ENCODE measurements around the gene CLGN.

DNA sequence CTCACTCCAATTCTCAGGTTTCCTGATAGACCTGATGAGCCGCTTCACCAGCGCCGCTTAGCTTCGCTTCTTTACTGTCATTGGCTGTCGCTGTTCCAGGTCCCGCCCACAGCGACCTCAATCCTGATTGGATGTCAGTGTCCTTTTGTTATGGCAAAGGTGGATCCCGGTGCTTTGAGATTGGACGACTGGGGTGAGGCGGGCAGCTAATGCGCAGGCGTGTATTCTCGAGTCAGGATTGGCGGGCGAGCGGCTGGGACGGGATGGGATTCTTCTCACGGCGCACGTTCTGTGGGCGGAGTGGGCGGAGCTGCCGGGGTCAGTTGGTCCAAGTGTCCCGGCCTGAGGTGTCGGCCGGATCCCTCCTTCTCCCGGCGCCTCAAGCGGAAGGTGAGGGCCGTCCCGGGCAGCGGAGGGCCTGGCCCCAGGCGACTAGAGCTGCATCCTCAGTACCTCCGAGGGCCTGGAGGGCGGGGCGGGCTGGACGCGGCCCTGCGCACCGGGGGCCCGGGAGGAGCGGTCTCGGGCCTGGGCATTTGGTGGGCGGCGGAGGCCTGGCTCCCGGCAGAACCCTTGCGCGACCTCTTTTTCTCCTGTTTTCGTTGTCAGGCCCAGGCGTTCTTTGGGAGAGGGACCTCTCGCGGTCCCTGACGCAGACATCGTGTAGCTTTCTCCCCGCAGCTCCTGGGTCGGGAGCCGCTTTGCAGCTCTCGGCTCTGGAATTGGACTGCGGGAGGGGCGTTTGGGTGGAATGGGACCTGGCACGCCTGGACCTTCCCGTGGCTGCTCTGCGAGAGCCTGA, 53.9 kb downstream of the CLGN start, which contains the start of gene SCOC:
- TF ChIP-seq, protein P1, sequence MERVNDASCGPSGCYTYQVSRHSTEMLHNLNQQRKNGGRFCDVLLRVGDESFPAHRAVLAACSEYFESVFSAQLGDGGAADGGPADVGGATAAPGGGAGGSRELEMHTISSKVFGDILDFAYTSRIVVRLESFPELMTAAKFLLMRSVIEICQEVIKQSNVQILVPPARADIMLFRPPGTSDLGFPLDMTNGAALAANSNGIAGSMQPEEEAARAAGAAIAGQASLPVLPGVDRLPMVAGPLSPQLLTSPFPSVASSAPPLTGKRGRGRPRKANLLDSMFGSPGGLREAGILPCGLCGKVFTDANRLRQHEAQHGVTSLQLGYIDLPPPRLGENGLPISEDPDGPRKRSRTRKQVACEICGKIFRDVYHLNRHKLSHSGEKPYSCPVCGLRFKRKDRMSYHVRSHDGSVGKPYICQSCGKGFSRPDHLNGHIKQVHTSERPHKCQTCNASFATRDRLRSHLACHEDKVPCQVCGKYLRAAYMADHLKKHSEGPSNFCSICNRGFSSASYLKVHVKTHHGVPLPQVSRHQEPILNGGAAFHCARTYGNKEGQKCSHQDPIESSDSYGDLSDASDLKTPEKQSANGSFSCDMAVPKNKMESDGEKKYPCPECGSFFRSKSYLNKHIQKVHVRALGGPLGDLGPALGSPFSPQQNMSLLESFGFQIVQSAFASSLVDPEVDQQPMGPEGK (CRISPR knock-in tag; IDR thresholded peaks at IDR 0.05; ENCODE audit: borderline replicate concordance) = no peak
- TF ChIP-seq, protein P2, sequence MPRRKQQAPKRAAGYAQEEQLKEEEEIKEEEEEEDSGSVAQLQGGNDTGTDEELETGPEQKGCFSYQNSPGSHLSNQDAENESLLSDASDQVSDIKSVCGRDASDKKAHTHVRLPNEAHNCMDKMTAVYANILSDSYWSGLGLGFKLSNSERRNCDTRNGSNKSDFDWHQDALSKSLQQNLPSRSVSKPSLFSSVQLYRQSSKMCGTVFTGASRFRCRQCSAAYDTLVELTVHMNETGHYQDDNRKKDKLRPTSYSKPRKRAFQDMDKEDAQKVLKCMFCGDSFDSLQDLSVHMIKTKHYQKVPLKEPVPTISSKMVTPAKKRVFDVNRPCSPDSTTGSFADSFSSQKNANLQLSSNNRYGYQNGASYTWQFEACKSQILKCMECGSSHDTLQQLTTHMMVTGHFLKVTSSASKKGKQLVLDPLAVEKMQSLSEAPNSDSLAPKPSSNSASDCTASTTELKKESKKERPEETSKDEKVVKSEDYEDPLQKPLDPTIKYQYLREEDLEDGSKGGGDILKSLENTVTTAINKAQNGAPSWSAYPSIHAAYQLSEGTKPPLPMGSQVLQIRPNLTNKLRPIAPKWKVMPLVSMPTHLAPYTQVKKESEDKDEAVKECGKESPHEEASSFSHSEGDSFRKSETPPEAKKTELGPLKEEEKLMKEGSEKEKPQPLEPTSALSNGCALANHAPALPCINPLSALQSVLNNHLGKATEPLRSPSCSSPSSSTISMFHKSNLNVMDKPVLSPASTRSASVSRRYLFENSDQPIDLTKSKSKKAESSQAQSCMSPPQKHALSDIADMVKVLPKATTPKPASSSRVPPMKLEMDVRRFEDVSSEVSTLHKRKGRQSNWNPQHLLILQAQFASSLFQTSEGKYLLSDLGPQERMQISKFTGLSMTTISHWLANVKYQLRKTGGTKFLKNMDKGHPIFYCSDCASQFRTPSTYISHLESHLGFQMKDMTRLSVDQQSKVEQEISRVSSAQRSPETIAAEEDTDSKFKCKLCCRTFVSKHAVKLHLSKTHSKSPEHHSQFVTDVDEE (CRISPR knock-in tag; IDR thresholded peaks at IDR 0.05) = no peak
- no peak for TF ChIP-seq CSDC2 (CRISPR knock-in tag; IDR thresholded peaks at IDR 0.05)
- no peak for TF ChIP-seq RARB (CRISPR knock-in tag; IDR thresholded peaks at IDR 0.05)
- no peak for TF ChIP-seq BACH2 (CRISPR knock-in tag; IDR thresholded peaks at IDR 0.05; ENCODE audit: borderline replicate concordance)
- TF ChIP-seq, protein P3, sequence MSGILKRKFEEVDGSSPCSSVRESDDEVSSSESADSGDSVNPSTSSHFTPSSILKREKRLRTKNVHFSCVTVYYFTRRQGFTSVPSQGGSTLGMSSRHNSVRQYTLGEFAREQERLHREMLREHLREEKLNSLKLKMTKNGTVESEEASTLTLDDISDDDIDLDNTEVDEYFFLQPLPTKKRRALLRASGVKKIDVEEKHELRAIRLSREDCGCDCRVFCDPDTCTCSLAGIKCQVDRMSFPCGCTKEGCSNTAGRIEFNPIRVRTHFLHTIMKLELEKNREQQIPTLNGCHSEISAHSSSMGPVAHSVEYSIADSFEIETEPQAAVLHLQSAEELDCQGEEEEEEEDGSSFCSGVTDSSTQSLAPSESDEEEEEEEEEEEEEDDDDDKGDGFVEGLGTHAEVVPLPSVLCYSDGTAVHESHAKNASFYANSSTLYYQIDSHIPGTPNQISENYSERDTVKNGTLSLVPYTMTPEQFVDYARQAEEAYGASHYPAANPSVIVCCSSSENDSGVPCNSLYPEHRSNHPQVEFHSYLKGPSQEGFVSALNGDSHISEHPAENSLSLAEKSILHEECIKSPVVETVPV (CRISPR knock-in tag; IDR thresholded peaks at IDR 0.05) = no peak
- TF ChIP-seq ZFP3 (CRISPR knock-in tag; IDR thresholded peaks at IDR 0.05) = no peak
- TF ChIP-seq OSR1 (CRISPR knock-in tag; IDR thresholded peaks at IDR 0.05) = no peak
- 0 out of 2 replicates have a peak, but pooled peaks have one; percentile 10 for TF ChIP-seq ZNF70 (CRISPR knock-in tag; IDR thresholded peaks at IDR 0.05)
- TF ChIP-seq ZFP30 (CRISPR knock-in tag; IDR thresholded peaks at IDR 0.05) = no peak
- TF ChIP-seq TOX (CRISPR knock-in tag; IDR thresholded peaks at IDR 0.05; ENCODE audit: borderline replicate concordance) = no peak
